GM18511 (cell line): ENCODE results near the gene HENMT1.
A peak's percentile ranks its signal among the peaks of the same experiment; 100 is the strongest.
"Not testable (repeated sequence)": the region's sequence is repeated elsewhere in the genome, so short reads cannot be mapped to it uniquely, and the experiment has no call there.

ENCODE experiments used
- ATAC-seq: cut with Tn5 transposase; IDR thresholded peaks from one replicate; pipeline ENCODE4 v1.9.1; 2021; ENCODE audit warnings: mild to moderate bottlenecking, moderate library complexity; ENCODE audit not compliant: unreplicated experiment

HENMT1 gene

GRCh38 chr1:108661030-108661609 lies at the start of gene HENMT1:
HENMT1 (minus strand) TSS chr1:108661093; CDS start chr1:108659884, 1,209 bp downstream.
- ATAC-seq: peak; percentile 88

DNA sequence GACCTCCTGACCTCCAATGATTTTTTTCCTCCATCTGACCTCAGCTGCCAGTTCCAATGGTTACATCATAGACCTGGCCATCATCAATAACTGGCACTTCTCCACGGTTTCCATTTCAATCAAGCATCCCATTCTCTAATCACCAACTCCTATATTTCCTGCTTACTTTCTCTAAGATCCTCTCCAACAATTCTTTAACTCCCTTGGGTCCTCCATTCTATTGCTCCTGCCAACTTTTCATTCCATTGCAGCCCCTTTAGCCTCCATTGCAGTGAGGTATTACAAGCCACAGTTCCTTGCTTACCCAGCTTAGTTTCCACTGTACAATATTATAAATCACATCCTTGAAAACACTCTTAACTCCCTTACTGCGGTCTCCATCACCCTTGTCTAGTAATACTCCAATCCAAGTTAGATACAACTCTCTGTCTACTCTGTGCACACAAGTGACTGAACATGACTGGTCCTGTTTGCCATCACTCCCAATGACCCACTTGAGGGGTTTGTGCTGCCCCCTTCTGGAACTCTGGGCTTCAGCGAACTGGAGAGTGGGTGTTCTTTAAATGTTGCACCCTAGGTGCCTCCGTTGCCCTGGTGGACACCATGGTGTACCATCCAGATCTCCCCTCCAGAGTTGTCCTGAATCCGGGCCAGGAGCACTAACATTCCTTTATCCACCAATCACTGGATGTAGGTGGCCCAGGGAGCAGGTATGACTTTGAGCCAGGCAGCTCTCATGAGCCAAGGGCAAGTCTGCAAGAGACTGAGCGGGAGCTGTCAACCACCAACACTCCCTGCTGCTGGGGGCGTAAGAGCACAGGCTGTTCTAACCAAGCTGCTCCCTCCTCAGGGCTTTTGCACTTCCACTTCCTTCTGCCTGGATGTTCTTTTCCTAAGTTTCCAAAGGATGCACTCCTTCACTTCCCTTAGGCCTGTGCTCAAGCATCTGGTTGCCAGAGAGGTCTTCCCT lies 48.1 kb upstream of the HENMT1 start:
- no peak for ATAC-seq

DNA sequence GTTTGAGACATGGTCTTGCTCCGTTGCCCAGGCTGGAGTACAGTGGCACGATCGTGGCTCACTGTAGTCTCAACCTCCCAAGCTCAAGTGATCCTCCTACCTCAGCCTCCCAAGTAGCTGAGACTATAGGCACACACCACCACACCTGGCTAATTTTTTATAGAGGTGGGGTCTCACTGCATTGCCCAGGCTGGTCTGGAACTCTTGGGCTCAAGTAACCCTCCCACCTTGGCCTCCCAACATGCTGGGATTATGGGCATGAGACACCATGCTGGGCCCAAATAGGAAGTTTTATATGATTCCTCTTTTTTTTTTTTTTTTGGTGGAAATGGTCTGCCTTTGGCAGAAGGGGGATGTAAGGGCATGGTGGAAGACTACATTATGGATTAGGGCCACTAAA lies 45.8 kb upstream of the HENMT1 start:
- ATAC-seq: no peak

GRCh38 chr1:108704496-108704895 lies 43.6 kb upstream of the HENMT1 start:
- no peak for ATAC-seq

DNA sequence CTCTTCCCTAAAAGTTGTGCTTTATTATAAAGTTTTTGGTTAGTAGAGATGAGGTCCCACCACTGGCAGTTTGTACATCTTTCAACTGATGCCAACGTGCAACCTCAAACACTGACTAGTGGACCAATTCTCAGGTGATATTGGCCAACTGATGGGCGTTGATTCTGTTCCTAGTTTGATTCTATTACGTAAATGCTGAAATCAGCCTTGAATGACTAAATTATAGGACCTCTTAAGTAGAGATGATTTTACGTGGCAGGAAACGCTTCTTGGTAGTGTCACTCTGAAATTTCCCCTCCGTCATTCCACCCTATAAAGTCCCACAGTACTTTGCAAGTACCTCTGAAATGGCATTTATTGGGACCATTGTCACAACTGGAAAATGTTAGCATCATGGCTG lies 43.0 kb upstream of the HENMT1 start:
- no peak for ATAC-seq

- not testable (repeated sequence) for ATAC-seq
Observed at GRCh38 chr1:108702109-108702508, 41.2 kb upstream of the HENMT1 start.

DNA sequence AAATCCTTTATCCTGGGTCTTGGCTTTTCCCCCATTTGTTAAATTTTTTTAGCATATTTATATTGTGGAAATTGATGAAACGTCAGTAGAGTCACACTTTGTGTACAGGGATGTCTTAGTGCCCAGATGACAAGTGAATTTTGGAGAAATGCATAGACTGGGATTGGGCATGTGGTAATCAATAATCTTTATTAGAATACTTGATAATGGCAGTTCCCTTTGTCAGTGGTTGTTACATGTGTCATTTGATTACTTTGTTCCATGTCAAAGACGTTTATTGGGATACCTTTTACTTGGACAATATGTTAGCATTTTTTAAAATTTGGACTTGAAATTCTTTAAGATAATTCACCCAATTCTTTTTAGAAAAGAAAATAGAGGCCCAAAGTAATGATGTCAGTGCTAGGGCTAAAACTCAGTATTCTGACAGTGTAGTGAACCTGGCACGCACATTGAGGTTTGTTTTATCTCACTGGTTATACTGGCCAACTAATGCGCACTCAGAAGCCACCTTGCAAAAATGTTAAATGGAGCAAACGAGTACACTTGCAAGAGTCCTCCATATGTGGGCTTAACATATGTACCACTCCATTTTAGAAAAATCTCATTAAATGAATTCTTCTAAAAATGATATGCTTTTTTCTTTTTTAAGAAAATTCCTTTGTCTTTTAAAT lies 40.4 kb upstream of the HENMT1 start:
- no peak for ATAC-seq

- ATAC-seq: no peak
Observed at GRCh38 chr1:108699375-108700332, 38.8 kb upstream of the HENMT1 start.

DNA sequence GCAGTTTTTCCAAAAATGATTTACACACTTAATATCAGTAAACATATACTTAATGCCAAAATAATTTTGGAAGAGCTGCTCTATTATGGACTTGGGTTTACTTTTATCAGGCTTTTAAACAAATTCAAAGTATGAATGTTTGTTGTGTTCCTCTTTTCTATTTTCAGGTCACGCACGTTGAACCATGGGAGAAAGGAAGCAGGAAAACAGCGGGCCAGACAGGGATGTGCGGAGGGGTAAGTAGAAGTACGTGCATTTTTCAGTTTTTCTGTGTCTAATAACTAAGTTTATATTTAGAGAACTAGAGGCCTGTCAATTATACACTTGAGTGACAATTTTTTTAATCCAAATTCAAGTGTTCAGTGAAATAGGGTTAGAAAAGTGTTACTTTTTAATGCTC lies 34.6 kb upstream of the HENMT1 start:
- ATAC-seq: no peak

DNA sequence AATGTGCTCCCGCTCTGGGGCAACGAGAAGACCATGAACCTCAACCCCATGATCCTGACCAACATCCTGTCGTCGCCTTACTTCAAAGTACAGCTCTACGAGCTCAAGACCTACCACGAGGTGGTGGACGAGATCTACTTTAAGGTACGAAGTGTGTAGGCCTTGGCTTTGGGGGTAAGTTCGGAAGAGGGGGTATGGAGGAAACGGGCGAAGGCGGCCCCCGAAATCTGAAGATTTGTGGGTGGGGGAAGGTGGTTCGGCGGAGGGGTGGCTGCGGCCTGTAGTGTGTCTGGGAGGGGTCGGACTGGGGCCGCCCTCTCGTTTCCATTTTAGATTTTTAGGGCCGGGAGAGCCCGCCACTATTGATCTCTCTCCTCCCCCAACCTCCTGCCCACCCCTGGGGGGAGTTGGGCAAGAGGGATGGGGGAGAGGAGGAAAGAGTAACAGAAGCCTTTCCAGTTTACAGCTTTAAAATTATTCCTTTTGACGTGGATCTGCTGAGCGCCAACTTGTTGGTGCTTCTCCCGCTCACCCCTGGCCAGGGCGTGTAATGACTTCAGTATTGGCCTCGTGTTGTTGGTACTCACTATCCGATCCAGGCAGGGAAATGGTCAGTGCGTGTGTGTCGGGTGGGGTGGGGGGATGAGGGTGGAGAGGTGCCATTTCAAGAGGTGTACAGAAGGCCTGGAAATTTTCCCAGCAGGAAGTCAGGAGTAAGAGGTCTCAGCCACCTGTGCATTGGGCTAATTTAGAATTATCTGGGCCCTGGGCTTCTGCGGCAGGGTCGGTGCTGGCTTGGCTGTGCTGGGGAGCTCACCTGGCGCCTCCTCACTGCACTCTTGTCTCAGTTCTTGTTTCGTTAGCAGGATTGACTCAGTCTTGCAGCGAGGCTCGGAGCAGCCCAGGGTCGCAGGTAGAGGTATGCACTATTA lies 32.1 kb upstream of the HENMT1 start:
- peak; percentile 57 for ATAC-seq

- ATAC-seq: peak; percentile 93
Observed at GRCh38 chr1:108691942-108692723, 31.2 kb upstream of the HENMT1 start, which contains the start of gene PRPF38B. PRPF38B (plus strand) TSS chr1:108692310; CDS start chr1:108692592, 282 bp downstream.

- ATAC-seq: peak; percentile 15
Observed at GRCh38 chr1:108691128-108691941, 30.4 kb upstream of the HENMT1 start.

DNA sequence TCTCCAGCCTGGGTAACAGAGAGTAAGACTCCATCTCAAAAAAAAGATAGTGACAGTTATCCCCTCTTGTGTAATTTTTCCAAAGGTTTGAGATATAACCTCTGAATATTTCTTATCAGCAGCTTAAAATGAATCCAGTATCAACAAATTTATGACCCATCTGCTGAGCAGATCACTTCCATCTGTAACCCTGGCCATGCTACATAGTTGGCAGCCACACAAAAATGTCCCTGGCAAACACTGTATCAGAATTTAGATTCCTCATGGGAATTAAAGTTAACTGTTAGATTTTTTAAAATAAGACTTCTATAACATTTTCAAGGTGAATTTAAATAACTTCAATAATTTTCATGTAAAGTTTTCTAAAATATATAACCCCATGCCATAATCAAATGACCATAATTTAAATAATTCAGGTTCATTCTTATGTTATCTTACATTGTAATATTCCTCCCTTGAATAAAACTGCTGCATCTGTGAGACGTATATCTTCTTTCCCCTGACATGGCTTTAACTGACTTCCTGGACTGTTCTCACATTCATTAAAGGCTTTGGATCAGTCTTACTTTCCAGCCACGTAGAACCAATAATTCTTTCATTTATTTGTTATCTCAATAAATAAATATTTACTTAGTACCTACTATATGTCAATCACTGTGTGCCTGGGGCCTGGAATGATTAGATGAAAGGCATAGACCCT lies 25.9 kb upstream of the HENMT1 start:
- no peak for ATAC-seq

GRCh38 chr1:108685529-108685928 lies 24.6 kb upstream of the HENMT1 start:
- no peak for ATAC-seq

- ATAC-seq: not testable (repeated sequence)
Observed at GRCh38 chr1:108681701-108682100, 20.8 kb upstream of the HENMT1 start.

GRCh38 chr1:108679586-108680213 lies 18.8 kb upstream of the HENMT1 start:
- ATAC-seq: no peak

DNA sequence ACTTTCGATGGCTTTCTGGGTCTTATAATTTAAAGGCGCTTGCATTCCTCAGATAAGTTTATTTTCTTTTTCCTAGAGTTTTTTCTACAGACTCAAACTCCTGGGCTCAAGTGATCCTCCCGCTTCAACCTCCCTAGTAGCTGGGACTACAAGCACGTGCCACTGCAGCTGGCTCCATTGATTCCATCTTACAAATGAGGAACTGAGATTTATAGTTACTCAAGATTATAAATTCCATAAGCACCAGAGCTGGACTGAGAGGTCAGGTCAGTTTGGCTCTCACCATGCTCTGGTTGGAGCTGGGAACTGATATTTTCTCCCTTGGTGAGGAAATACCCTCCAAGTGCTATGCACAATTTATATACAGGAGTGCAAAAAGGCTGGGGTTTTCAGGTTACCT lies 17.8 kb upstream of the HENMT1 start:
- ATAC-seq: no peak
